Osteoblast (primary cell): ENCODE results near the gene RGS5. TPM values are rescaled to one million over a fixed set of nuclear protein-coding genes. Genes with fewer than 3 reads are reported as not detected.
"Not testable (repeated sequence)": the region's sequence is repeated elsewhere in the genome, so short reads cannot be mapped to it uniquely, and the experiment has no call there.

ENCODE experiments used
- DNase-seq: peaks from one replicate; pipeline ENCODE4 v3.0.0; 2011; ENCODE audit warnings: low spot score, mixed read lengths; ENCODE audit not compliant: insufficient read length; ENCODE audit errors: missing footprints
- H2AFZ ChIP-seq: 2 replicates; pipeline ENCODE4 v1.6.0; 2011; ENCODE audit warnings: mild to moderate bottlenecking, low read length
- H3K27ac ChIP-seq: 2 replicates; pipeline ENCODE4 v1.5.1; 2011; ENCODE audit warnings: mild to moderate bottlenecking, low read depth, low read length, moderate library complexity
- H3K27me3 ChIP-seq: 2 replicates; pipeline ENCODE4 v1.6.0; 2012; ENCODE audit warnings: mild to moderate bottlenecking, control low read depth, inconsistent platforms, low read length, moderate library complexity; ENCODE audit not compliant: insufficient read depth
- H3K36me3 ChIP-seq: 2 replicates; pipeline ENCODE4 v1.5.1; 2011; ENCODE audit warnings: mild to moderate bottlenecking, low read length, control low read depth, moderate library complexity; ENCODE audit not compliant: insufficient read depth
- H3K4me1 ChIP-seq: 2 replicates; pipeline ENCODE4 v1.5.1; 2011; ENCODE audit warnings: mild to moderate bottlenecking, low read length, control low read depth, moderate library complexity; ENCODE audit not compliant: insufficient read depth
- H3K4me2 ChIP-seq: 2 replicates; pipeline ENCODE4 v1.6.0; 2011; ENCODE audit warnings: mild to moderate bottlenecking, low read length; ENCODE audit not compliant: insufficient read depth
- H3K4me3 ChIP-seq: fragments of 200-600 bp; sonication (generic); 3 replicates; pipeline ENCODE4 v1.5.1; 2012; ENCODE audit warnings: mild to moderate bottlenecking, low read length, inconsistent platforms; ENCODE audit not compliant: insufficient read depth
- H3K79me2 ChIP-seq: 2 replicates; pipeline ENCODE4 v1.6.0; 2012; ENCODE audit warnings: mild to moderate bottlenecking, low read length, control low read depth, inconsistent platforms; ENCODE audit not compliant: insufficient read depth
- H3K9me3 ChIP-seq: 2 replicates; pipeline ENCODE4 v1.5.1; 2011; ENCODE audit warnings: low read depth, low read length, control low read depth
- H4K20me1 ChIP-seq: 2 replicates; pipeline ENCODE4 v1.6.0; 2012; ENCODE audit warnings: mild to moderate bottlenecking, low read length, control low read depth; ENCODE audit not compliant: insufficient read depth
- CTCF ChIP-seq: IDR thresholded peaks from 2 replicates; pipeline ENCODE4 v1.5.1; 2011; ENCODE audit warnings: mild to moderate bottlenecking, low read depth, low read length, moderate library complexity; ENCODE audit errors: extremely low read depth
- total RNA-seq: library from RNA; depleted of rRNA; stranded (reverse); fragments of >200 nt; gene quantifications from 2 replicates; pipeline ENCODE4 v1.2.3, GENCODE V29; 2012

RGS5 gene
- 1.8 and 2.1 TPM in 2 replicates for total RNA-seq

- Histone ChIP-seq H3K36me3 (no peaks in the 10 kb centered on the region), H3K27me3 (no peaks in the 10 kb centered on the region), H4K20me1 (no peaks in the 10 kb centered on the region), H3K27ac (no peak within 1 kb of the TSS), H3K79me2 (no peaks in the 10 kb centered on the region), H3K4me1 (peaks cover 15% of the 10 kb centered on the region), H3K4me2 (peak within 1 kb of the TSS; percentile 38), H3K9me3 (no peaks in the 10 kb centered on the region), H3K4me3 (no peak within 1 kb of the TSS), H2AFZ (peak within 1 kb of the TSS; percentile 56)
- no peak for TF ChIP-seq CTCF
- peak; percentile 42 for DNase-seq
Measured at GRCh38 chr1:163202833-163203451, at the start of gene RGS5. Gene RGS5, minus strand, starts transcription at chr1:163202916. Its CDS starts 81 bp downstream, at chr1:163202835.

- no peak overlapping the region for H3K4me2 ChIP-seq
- H3K27me3 ChIP-seq: no peaks in the 10 kb centered on the region
- H4K20me1 ChIP-seq: no peaks in the 10 kb centered on the region
- H2AFZ ChIP-seq: no peak overlapping the region
- no peaks in the 10 kb centered on the region for H3K36me3 ChIP-seq
- DNase-seq: no peak
- no peak for TF ChIP-seq CTCF
- no peak overlapping the region for H3K27ac ChIP-seq
- H3K9me3 ChIP-seq: no peaks in the 10 kb centered on the region
- no peaks in the 10 kb centered on the region for H3K4me1 ChIP-seq
- H3K79me2 ChIP-seq: no peaks in the 10 kb centered on the region
- no peak overlapping the region for H3K4me3 ChIP-seq
Measured at GRCh38 chr1:163250382-163250974, 47.8 kb upstream of the RGS5 start.

- no peaks in the 10 kb centered on the region for H4K20me1 ChIP-seq
- no peak overlapping the region for H3K4me2 ChIP-seq
- H3K9me3 ChIP-seq: no peaks in the 10 kb centered on the region
- no peaks in the 10 kb centered on the region for H3K36me3 ChIP-seq
- H3K79me2 ChIP-seq: no peaks in the 10 kb centered on the region
- H3K4me1 ChIP-seq: no peaks in the 10 kb centered on the region
- no peak overlapping the region for H3K27ac ChIP-seq
- no peak overlapping the region for H2AFZ ChIP-seq
- no peak for TF ChIP-seq CTCF
- no peaks in the 10 kb centered on the region for H3K27me3 ChIP-seq
- no peak for DNase-seq
- H3K4me3 ChIP-seq: no peak overlapping the region
Measured at GRCh38 chr1:163248064-163248463, 45.3 kb upstream of the RGS5 start.

GRCh38 chr1:163244648-163245047 is 41.9 kb upstream of the RGS5 start:
- H3K4me2 ChIP-seq, H3K4me3 ChIP-seq, H3K79me2 ChIP-seq, H3K9me3 ChIP-seq, DNase-seq, H3K4me1 ChIP-seq, H3K27me3 ChIP-seq, H3K36me3 ChIP-seq, H3K27ac ChIP-seq, H4K20me1 ChIP-seq, H2AFZ ChIP-seq: not testable (repeated sequence)
